Muscle layer of colon (tissue), 2 donors: Measurements from ENCODE around the gene RPS15.

Source experiments
- H3K27ac ChIP-seq: one replicate; pipeline ENCODE4 v1.7.0; 2013; ENCODE audit warnings: low read depth, mild to moderate bottlenecking, low read length, moderate library complexity
- H3K27me3 ChIP-seq, 2 donors: one replicate each; pipeline ENCODE4 v1.7.0; 2013; ENCODE audit warnings: low read length in 2 of 2, mild to moderate bottlenecking in 2 of 2; ENCODE audit not compliant: insufficient read depth in 2 of 2, control insufficient read depth in 1 of 2
- H3K36me3 ChIP-seq: one replicate; pipeline ENCODE4 v1.7.0; 2013; ENCODE audit warnings: mild to moderate bottlenecking, low read length; ENCODE audit not compliant: insufficient read depth
- H3K4me1 ChIP-seq: one replicate; pipeline ENCODE4 v1.7.0; 2013; ENCODE audit warnings: mild to moderate bottlenecking, low read length; ENCODE audit not compliant: insufficient read depth
- H3K4me3 ChIP-seq, 2 donors: one replicate each; pipeline ENCODE4 v1.7.0; 2013; ENCODE audit warnings: low read length in 2 of 2, low read depth in 1 of 2, mild to moderate bottlenecking in 1 of 2, moderate library complexity in 1 of 2
- H3K9ac ChIP-seq: one replicate; pipeline ENCODE4 v1.7.0; 2013; ENCODE audit warnings: low read length
- H3K9me3 ChIP-seq: one replicate; pipeline ENCODE4 v1.7.0; 2013; ENCODE audit warnings: mild to moderate bottlenecking, low read length
- donor health status: abdominal sarcoma.
- donor health status: Adenocarcinoma of cecum.

Gene RPS15

GRCh38 chr19:1489463-1490310 is 51.5 kb downstream of the RPS15 start:
- Histone ChIP-seq H3K4me3 (peak overlapping the region; percentile 49 to 67), H3K4me1 (peaks cover 6% of the 10 kb centered on the region), H3K27me3 (peaks cover 5 to 18% of the 10 kb centered on the region in 2 donors), H3K27ac (no peak overlapping the region), H3K9me3 (no peaks in the 10 kb centered on the region), H3K9ac (peak overlapping the region; percentile 9), H3K36me3 (no peaks in the 10 kb centered on the region)
